ENCODE data around the gene PYCR2.
A peak's percentile ranks its signal among the peaks of the same experiment; 100 is the strongest.

PYCR2 gene

DNA sequence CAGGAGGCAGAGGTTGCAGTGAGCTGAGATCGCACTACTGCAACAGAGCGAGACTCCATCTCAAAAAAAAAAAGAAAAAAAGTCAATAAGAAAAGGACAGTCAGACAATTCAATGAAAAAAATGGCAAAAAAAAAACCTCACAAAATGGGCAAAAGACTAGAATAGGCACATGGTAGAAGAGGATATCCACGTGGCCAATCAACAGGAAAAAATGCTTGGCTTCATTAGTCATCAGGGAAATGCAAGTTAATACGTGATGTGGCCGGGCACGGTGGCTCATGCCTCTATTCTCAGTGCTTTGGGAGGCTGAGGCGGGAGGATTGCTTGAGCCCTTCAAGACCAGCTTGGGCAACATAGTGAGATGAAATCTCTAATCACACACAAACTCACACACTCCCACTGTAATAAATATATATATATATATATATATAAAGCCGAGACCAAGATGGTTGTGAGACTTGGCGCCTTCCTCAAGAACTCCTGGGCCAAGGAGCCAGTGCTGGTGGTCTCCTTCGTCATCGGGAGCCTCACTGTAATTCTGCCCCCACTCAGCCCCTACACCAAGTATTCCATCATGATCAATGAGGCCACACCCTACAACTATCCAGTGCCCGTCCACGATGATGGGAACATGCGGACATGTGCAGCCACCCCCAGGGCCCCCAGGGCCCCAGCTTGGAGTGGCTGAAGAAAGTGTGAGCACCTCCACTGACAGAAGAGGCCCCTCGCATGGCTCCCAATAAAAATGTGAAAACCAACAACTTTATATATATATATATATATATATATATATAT, 39.9 kb upstream of the PYCR2 start:
- Histone ChIP-seq H3K27me3 (ENCODE audit: insufficient read depth, low read depth, severe bottlenecking) (no peaks in the 10 kb centered on the region), H3K36me3 (no peaks in the 10 kb centered on the region), H3K27ac (no peak overlapping the region), H3K9me3 (ENCODE audit: severe bottlenecking) (no peaks in the 10 kb centered on the region), H3K4me3 (ENCODE audit: low read depth, low read length) (no peak overlapping the region)
- no peak for DNase-seq
- TF ChIP-seq, protein P1, sequence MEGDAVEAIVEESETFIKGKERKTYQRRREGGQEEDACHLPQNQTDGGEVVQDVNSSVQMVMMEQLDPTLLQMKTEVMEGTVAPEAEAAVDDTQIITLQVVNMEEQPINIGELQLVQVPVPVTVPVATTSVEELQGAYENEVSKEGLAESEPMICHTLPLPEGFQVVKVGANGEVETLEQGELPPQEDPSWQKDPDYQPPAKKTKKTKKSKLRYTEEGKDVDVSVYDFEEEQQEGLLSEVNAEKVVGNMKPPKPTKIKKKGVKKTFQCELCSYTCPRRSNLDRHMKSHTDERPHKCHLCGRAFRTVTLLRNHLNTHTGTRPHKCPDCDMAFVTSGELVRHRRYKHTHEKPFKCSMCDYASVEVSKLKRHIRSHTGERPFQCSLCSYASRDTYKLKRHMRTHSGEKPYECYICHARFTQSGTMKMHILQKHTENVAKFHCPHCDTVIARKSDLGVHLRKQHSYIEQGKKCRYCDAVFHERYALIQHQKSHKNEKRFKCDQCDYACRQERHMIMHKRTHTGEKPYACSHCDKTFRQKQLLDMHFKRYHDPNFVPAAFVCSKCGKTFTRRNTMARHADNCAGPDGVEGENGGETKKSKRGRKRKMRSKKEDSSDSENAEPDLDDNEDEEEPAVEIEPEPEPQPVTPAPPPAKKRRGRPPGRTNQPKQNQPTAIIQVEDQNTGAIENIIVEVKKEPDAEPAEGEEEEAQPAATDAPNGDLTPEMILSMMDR (IDR thresholded peaks at IDR 0.05; ENCODE audit: low read depth, low read length), result no peak

GRCh38 chr1:225962440-225962975, 38.5 kb upstream of the PYCR2 start:
- Histone ChIP-seq H3K27me3 (ENCODE audit: insufficient read depth, low read depth, severe bottlenecking) (no peaks in the 10 kb centered on the region), H3K27ac (no peak overlapping the region), H3K9me3 (ENCODE audit: severe bottlenecking) (no peaks in the 10 kb centered on the region), H3K4me3 (ENCODE audit: low read depth, low read length) (no peak overlapping the region), H3K36me3 (no peaks in the 10 kb centered on the region)
- peak; percentile 54 for DNase-seq
- TF ChIP-seq, protein P1 (IDR thresholded peaks at IDR 0.05; ENCODE audit: low read depth, low read length), result peak; percentile 82

DNA sequence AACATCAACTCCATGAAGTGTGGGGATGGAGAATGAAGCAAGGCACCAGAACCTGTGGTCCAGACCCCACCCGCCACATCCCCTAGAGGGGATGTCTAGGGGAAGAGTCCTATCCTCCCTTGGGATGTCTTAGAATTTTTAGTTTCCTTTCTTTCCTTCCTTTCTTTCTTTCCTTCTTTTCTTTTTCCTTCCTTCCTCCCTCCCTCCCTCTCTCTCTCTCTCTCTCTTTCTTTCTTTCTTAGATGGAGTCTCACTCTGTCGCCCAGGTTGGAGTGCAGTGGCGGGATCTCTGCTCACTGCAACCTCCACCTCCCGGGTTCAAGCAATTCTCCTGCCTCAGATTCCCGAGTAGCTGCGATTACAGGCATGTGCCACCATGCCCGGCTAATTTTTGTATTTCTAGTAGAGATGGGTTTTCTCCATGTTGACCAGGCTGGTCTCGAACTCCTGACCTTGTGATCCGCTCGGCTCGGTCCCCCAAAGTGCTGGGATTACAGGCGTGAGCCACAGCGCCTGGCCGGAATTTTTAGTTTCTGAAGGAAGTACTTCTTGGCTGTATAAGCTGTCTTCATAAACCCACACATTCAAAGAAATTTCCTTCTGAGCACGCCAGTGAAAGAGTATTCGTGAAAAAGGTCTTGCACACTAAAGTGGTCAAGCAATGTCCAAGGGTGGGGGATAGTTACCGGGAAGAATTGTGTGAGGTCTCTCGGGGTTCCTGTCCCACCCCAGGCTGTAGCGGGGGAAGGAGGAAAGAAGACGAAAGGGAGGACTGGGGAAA, 37.8 kb upstream of the PYCR2 start:
- DNase-seq, result no peak
- TF ChIP-seq, protein P1 (IDR thresholded peaks at IDR 0.05; ENCODE audit: low read depth, low read length), result no peak
- Histone ChIP-seq H3K27me3 (ENCODE audit: insufficient read depth, low read depth, severe bottlenecking) (no peaks in the 10 kb centered on the region), H3K36me3 (no peaks in the 10 kb centered on the region), H3K4me3 (ENCODE audit: low read depth, low read length) (no peak overlapping the region), H3K9me3 (ENCODE audit: severe bottlenecking) (no peaks in the 10 kb centered on the region), H3K27ac (no peak overlapping the region)

GRCh38 chr1:225958041-225958440, 34.0 kb upstream of the PYCR2 start:
- TF ChIP-seq, protein P1 (IDR thresholded peaks at IDR 0.05; ENCODE audit: low read depth, low read length), result no peak
- Histone ChIP-seq H3K27ac (no peak overlapping the region), H3K9me3 (ENCODE audit: severe bottlenecking) (no peaks in the 10 kb centered on the region), H3K36me3 (no peaks in the 10 kb centered on the region), H3K4me3 (ENCODE audit: low read depth, low read length) (no peak overlapping the region), H3K27me3 (ENCODE audit: insufficient read depth, low read depth, severe bottlenecking) (no peaks in the 10 kb centered on the region)
- DNase-seq, result no peak

DNA sequence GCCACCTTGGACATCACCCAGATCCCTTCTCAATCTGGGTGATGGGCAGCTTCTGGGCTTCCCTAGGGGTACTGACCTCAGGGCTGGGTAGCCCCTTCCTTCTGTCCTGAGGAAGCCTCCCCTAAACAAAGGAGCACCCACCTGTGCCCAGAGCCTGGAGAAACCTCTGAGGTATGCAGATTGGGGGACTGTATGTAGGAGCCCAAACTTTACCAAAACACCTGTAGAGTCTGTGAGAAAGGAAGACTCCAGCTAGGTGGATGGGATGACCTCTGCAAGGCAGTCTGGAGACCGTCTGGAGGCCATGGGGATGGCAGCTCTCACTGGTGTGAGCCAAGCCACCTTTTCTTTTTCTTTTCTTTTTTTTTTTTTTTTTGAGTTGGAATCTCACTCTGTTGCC, 30.7 kb upstream of the PYCR2 start:
- Histone ChIP-seq H3K36me3 (no peaks in the 10 kb centered on the region), H3K27me3 (ENCODE audit: insufficient read depth, low read depth, severe bottlenecking) (no peaks in the 10 kb centered on the region), H3K4me3 (ENCODE audit: low read depth, low read length) (no peak overlapping the region), H3K27ac (no peak overlapping the region), H3K9me3 (ENCODE audit: severe bottlenecking) (no peaks in the 10 kb centered on the region)
- DNase-seq, result no peak
- TF ChIP-seq, protein P1 (IDR thresholded peaks at IDR 0.05; ENCODE audit: low read depth, low read length), result no peak
